Neural progenitor cell (in vitro differentiated cells): Measurements from ENCODE around the gene PRKAA2. TPM values are rescaled to one million over a fixed set of nuclear protein-coding genes. Genes with fewer than 3 reads are reported as not detected.

ENCODE experiments used
- DNase-seq: peaks from one replicate; pipeline ENCODE4 v3.0.0-alpha.2; 2016; ENCODE audit warnings: low spot score
- H2AFZ ChIP-seq: fragments of 200-600 bp; sonication (generic); replicated peaks from 2 replicates; pipeline ENCODE4 v1.6.1; 2016; ENCODE audit warnings: antibody characterized with exemption
- H3F3A ChIP-seq: fragments of 200-600 bp; sonication (generic); 2 replicates; pipeline ENCODE4 v1.6.1; 2016; ENCODE audit warnings: antibody characterized with exemption, low read depth
- H3K27ac ChIP-seq: fragments of 200-600 bp; sonication (generic); 2 replicates; pipeline ENCODE4 v1.5.1; 2016; ENCODE audit warnings: mild to moderate bottlenecking
- H3K27me3 ChIP-seq: fragments of 200-600 bp; sonication (generic); 2 replicates; pipeline ENCODE4 v1.6.1; 2016; ENCODE audit warnings: mild to moderate bottlenecking, moderate library complexity
- H3K36me3 ChIP-seq: fragments of 200-600 bp; sonication (generic); 2 replicates; pipeline ENCODE4 v1.5.1; 2016
- H3K4me1 ChIP-seq: fragments of 200-600 bp; sonication (generic); 2 replicates; pipeline ENCODE4 v1.6.1; 2016; ENCODE audit warnings: mixed run types
- H3K4me2 ChIP-seq: fragments of 200-600 bp; sonication (generic); 2 replicates; pipeline ENCODE4 v1.6.1; 2016
- H3K4me3 ChIP-seq: fragments of 200-600 bp; sonication (generic); 2 replicates; pipeline ENCODE4 v1.5.1; 2016
- H3K79me2 ChIP-seq: fragments of 200-600 bp; sonication (generic); 2 replicates; pipeline ENCODE4 v1.6.1; 2016; ENCODE audit warnings: low read depth
- H3K9ac ChIP-seq: fragments of 200-600 bp; sonication (generic); 2 replicates; pipeline ENCODE4 v1.6.1; 2016
- H3K9me3 ChIP-seq: fragments of 200-600 bp; sonication (generic); 2 replicates; pipeline ENCODE4 v1.5.1; 2016; ENCODE audit warnings: low read depth
- H4K20me1 ChIP-seq: fragments of 200-600 bp; sonication (generic); 2 replicates; pipeline ENCODE4 v1.6.1; 2016; ENCODE audit warnings: low read depth
- H3K27ac Mint-ChIP-seq: 3 replicates; pipeline ENCODE4 v1.8.0; 2021; ENCODE audit warnings: mixed read lengths
- H3K27me3 Mint-ChIP-seq: 2 replicates; pipeline ENCODE4 v1.8.0; 2022; ENCODE audit warnings: low read depth, mild to moderate bottlenecking, inconsistent platforms, moderate library complexity, mixed read lengths; ENCODE audit not compliant: insufficient read depth
- H3K36me3 Mint-ChIP-seq: 3 replicates; pipeline ENCODE4 v1.8.0; 2021; ENCODE audit warnings: mixed read lengths
- H3K4me1 Mint-ChIP-seq: 3 replicates; pipeline ENCODE4 v1.8.0; 2021; ENCODE audit warnings: mixed read lengths
- H3K4me3 Mint-ChIP-seq: 3 replicates; pipeline ENCODE4 v1.8.0; 2021; ENCODE audit warnings: mild to moderate bottlenecking, moderate library complexity, mixed read lengths
- H3K9me3 Mint-ChIP-seq: 3 replicates; pipeline ENCODE4 v1.8.0; 2020; ENCODE audit warnings: mixed read lengths
- EZH2 ChIP-seq: fragments of 200-600 bp; sonication (generic); IDR thresholded peaks from 2 replicates; pipeline ENCODE4 v1.6.1; 2017; ENCODE audit warnings: antibody characterized with exemption, mild to moderate bottlenecking, moderate library complexity
- EZH2phosphoT487 ChIP-seq: fragments of 200-600 bp; sonication (generic); IDR thresholded peaks from 2 replicates; pipeline ENCODE4 v1.6.1; 2017; ENCODE audit warnings: antibody characterized with exemption
- total RNA-seq: library from RNA; depleted of rRNA; stranded (reverse); fragments of >200 nt; gene quantifications from 2 replicates; pipeline ENCODE4 v1.2.3, GENCODE V29; 2015; ENCODE audit warnings: low replicate concordance
- TF ChIP-seq, protein P1 (sequence below): fragments of 200-600 bp; sonication (generic); IDR thresholded peaks from 2 replicates; pipeline ENCODE4 v1.5.1; 2017; ENCODE audit warnings: antibody characterized with exemption, mild to moderate bottlenecking

The PRKAA2 gene
- total RNA-seq, 1 donor from 2014 or later: 25.8 TPM

DNA sequence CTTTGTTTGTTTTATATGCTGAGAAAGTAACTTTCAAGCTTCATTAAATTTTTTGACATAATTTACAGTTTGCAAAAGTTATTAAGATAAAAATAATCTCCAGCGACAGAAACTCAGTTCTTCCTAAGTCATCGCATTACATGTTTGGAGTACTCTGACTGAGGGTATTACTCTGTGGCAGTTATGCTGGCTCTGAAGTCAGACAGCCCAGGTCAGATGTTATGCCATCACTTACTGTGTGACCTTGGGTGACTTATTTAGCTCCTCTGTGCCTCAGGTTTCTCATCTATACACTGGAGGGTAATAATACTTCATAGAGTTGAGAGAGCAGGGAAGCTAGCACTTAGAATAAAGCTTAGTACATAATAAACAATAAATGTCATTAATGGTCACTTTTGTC is 26.4 kb downstream of the PRKAA2 start:
- Histone ChIP-seq H3K4me2 (no peak overlapping the region), H3K27ac (no peak overlapping the region), H2AFZ (no peak overlapping the region), H3K9me3 (no peaks in the 10 kb centered on the region), H3K36me3 (no peaks in the 10 kb centered on the region), H3K79me2 (peaks cover 34% of the 10 kb centered on the region), H3K9ac (no peak overlapping the region), H3K27me3 (no peaks in the 10 kb centered on the region), H3F3A (no peaks in the 10 kb centered on the region), H4K20me1 (peaks cover 3% of the 10 kb centered on the region), H3K4me1 (no peaks in the 10 kb centered on the region), H3K4me3 (no peak overlapping the region)
- no peaks in the 10 kb centered on the region for H3K27me3 Mint-ChIP-seq
- H3K4me1 Mint-ChIP-seq: peaks cover 4% of the 10 kb centered on the region
- no peak overlapping the region for H3K4me3 Mint-ChIP-seq
- no peaks in the 10 kb centered on the region for H3K9me3 Mint-ChIP-seq
- no peak overlapping the region for H3K27ac Mint-ChIP-seq
- peaks cover under 1% of the 10 kb centered on the region for H3K36me3 Mint-ChIP-seq
- TF ChIP-seq EZH2 (no peak), EZH2phosphoT487 (no peak)
- TF ChIP-seq, protein P1, sequence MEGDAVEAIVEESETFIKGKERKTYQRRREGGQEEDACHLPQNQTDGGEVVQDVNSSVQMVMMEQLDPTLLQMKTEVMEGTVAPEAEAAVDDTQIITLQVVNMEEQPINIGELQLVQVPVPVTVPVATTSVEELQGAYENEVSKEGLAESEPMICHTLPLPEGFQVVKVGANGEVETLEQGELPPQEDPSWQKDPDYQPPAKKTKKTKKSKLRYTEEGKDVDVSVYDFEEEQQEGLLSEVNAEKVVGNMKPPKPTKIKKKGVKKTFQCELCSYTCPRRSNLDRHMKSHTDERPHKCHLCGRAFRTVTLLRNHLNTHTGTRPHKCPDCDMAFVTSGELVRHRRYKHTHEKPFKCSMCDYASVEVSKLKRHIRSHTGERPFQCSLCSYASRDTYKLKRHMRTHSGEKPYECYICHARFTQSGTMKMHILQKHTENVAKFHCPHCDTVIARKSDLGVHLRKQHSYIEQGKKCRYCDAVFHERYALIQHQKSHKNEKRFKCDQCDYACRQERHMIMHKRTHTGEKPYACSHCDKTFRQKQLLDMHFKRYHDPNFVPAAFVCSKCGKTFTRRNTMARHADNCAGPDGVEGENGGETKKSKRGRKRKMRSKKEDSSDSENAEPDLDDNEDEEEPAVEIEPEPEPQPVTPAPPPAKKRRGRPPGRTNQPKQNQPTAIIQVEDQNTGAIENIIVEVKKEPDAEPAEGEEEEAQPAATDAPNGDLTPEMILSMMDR: no peak
- DNase-seq: no peak

DNA sequence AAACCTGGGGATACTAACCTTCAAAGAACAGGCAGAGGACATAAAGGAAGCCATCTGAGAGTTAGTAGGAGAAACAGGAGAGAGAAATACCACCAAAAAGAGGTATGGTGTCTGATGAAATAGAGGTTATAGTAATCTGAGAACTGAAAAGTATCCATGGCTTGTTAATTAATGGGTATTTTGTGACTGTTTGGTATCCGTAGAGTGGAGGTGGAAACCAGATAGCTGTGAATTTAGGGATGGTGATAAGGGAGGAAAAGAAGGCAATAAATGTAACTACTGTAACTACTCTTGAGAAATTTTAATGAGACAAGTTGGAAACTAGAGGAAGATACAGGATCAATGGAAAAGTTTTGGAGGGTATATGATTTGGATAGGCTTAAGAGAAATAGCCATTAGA is 27.5 kb downstream of the PRKAA2 start:
- H3K9me3 Mint-ChIP-seq: no peaks in the 10 kb centered on the region
- H4K20me1 ChIP-seq: peaks cover 3% of the 10 kb centered on the region
- DNase-seq: no peak
- peaks cover 34% of the 10 kb centered on the region for H3K79me2 ChIP-seq
- TF ChIP-seq EZH2phosphoT487: no peak
- no peak for TF ChIP-seq EZH2
- TF ChIP-seq, protein P1: no peak
- no peak overlapping the region for H3K27ac Mint-ChIP-seq
- H3K27ac ChIP-seq: no peak overlapping the region
- no peaks in the 10 kb centered on the region for H3K27me3 Mint-ChIP-seq
- H3K9ac ChIP-seq: no peak overlapping the region
- H3K36me3 Mint-ChIP-seq: peaks cover 3% of the 10 kb centered on the region
- no peak overlapping the region for H3K4me3 Mint-ChIP-seq
- no peaks in the 10 kb centered on the region for H3K4me1 ChIP-seq
- no peak overlapping the region for H3K4me3 ChIP-seq
- no peaks in the 10 kb centered on the region for H3K27me3 ChIP-seq
- no peak overlapping the region for H2AFZ ChIP-seq
- H3K4me1 Mint-ChIP-seq: peaks cover 4% of the 10 kb centered on the region
- H3K36me3 ChIP-seq: no peaks in the 10 kb centered on the region
- H3F3A ChIP-seq: no peaks in the 10 kb centered on the region
- no peak overlapping the region for H3K4me2 ChIP-seq
- no peaks in the 10 kb centered on the region for H3K9me3 ChIP-seq

DNA sequence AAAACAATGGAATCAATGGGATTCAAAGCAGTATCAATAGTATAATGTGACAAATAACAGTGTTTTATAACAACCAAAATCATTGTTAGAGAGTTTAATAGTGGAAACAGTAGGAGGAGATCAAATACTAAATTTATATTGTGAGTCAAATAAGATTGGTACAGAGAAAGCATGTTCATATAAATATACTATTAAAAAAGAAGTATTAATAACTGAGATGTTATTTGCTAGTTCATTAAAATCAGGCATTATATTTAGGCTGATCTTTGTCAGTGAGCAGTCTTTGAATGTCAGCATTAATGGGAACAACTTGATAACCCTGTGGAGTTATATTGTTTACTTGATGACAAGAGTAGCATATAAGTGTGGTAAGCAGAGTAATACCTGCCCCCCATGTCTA is 30.6 kb downstream of the PRKAA2 start:
- H3K36me3 ChIP-seq: no peaks in the 10 kb centered on the region
- no peaks in the 10 kb centered on the region for H3K27me3 ChIP-seq
- Mint-ChIP-seq H3K27ac (no peak overlapping the region), H3K4me1 (peaks cover 4% of the 10 kb centered on the region), H3K4me3 (no peak overlapping the region), H3K27me3 (no peaks in the 10 kb centered on the region), H3K36me3 (peaks cover 17% of the 10 kb centered on the region), H3K9me3 (peaks cover 3% of the 10 kb centered on the region)
- H4K20me1 ChIP-seq: no peaks in the 10 kb centered on the region
- no peak for TF ChIP-seq EZH2
- TF ChIP-seq, protein P1: no peak
- TF ChIP-seq EZH2phosphoT487: no peak
- H3K9me3 ChIP-seq: no peaks in the 10 kb centered on the region
- H3K79me2 ChIP-seq: peaks cover 18% of the 10 kb centered on the region
- no peak overlapping the region for H3K4me3 ChIP-seq
- no peak overlapping the region for H3K27ac ChIP-seq
- H3F3A ChIP-seq: no peaks in the 10 kb centered on the region
- H3K4me2 ChIP-seq: no peak overlapping the region
- no peak overlapping the region for H2AFZ ChIP-seq
- no peak for DNase-seq
- H3K4me1 ChIP-seq: no peaks in the 10 kb centered on the region
- no peak overlapping the region for H3K9ac ChIP-seq
